A549 (cell line): ENCODE measurements around the gene R3HDM2. TPM values are rescaled to one million over a fixed set of nuclear protein-coding genes. Genes with fewer than 3 reads are reported as not detected.

Experiments
- ATAC-seq, 2 experiments: fragments of 200-7000 bp in 1 of 2; fragments of >200 bp in 1 of 2; cut with Nextera tagmentation in 1 of 2; cut with Tn5 transposase in 1 of 2; 3 replicates each; pipeline versions ENCODE4 v1.8.0 to v1.9.1; 2018 to 2020; ENCODE audit warnings: mild to moderate bottlenecking in 1 of 2, moderate library complexity in 1 of 2
- CTCF ChIA-PET: fragments of 300-600 bp; sonication (Branson Sonifier 250); formaldehyde crosslinking; extraction: SDS; loops from one replicate; lab custom pipeline; 2021; ENCODE audit warnings: antibody characterized with exemption, inconsistent platforms; lab: Yijun Ruan, JAX
- POLR2A ChIA-PET: fragments of 350-600 bp; formaldehyde crosslinking; extraction: SDS; loops from one replicate; lab custom pipeline; 2021; ENCODE audit warnings: antibody characterized with exemption, inconsistent platforms; lab: Yijun Ruan, JAX
- DNase-seq, 2 experiments: peaks; one replicate each; pipeline versions ENCODE4 v3.0.0 to v3.0.0-alpha.2; 2011 to 2016; ENCODE audit warnings: low read depth in 1 of 2, low spot score in 1 of 2
- FAIRE-seq: peaks from 2 replicates; lab custom pipeline; 2011; peaks lifted over from hg19 to GRCh38; lab: Jason Lieb, UNC
- H3K27ac ChIP-seq, 2 experiments: fragments of >200 bp; sonication (Bioruptor Twin); formaldehyde crosslinking; 3 replicates each; pipeline ENCODE4 v1.5.1; 2016 to 2017
- H3K4me1 ChIP-seq: fragments of >200 bp; sonication (Bioruptor Twin); formaldehyde crosslinking; 3 replicates; pipeline ENCODE4 v1.6.1; 2016
- H3K4me2 ChIP-seq: fragments of >200 bp; sonication (Bioruptor Twin); formaldehyde crosslinking; 3 replicates; pipeline ENCODE4 v1.6.1; 2016
- H3K4me3 ChIP-seq: fragments of >200 bp; sonication (Bioruptor Twin); formaldehyde crosslinking; 3 replicates; pipeline ENCODE4 v1.5.1; 2016
- H3K9me3 ChIP-seq: fragments of >200 bp; sonication (Bioruptor Twin); formaldehyde crosslinking; 3 replicates; pipeline ENCODE4 v1.6.1; 2016
- BCL3 ChIP-seq: fragments of >200 bp; sonication (Bioruptor Twin); formaldehyde crosslinking; IDR thresholded peaks from 3 replicates; pipeline ENCODE4 v1.6.1; 2016
- BHLHE40 ChIP-seq: IDR thresholded peaks from 2 replicates; pipeline ENCODE4 v1.6.1; 2012; ENCODE audit warnings: low read depth, low read length, inconsistent platforms
- CEBPB ChIP-seq, 2 experiments: fragments of >200 bp in 1 of 2; sonication (Bioruptor Twin) in 1 of 2; formaldehyde crosslinking in 1 of 2; IDR thresholded peaks; 2 replicates each; pipeline ENCODE4 v1.6.1; 2012 to 2016
- CTCF ChIP-seq: fragments of >200 bp; sonication (Bioruptor Twin); formaldehyde crosslinking; IDR thresholded peaks from 3 replicates; pipeline ENCODE4 v1.5.1; 2016
- EHF ChIP-seq: fragments of 250-450 bp; sonication (Bioruptor Pico); IDR thresholded peaks from 2 replicates; pipeline ENCODE4 v1.5.0; 2020; ENCODE audit warnings: mild to moderate bottlenecking
- HDAC2 ChIP-seq: fragments of 200-600 bp; sonication (generic); IDR thresholded peaks from 2 replicates; pipeline ENCODE4 v1.6.1; 2016
- HES2 ChIP-seq: fragments of >200 bp; sonication (Bioruptor Twin); formaldehyde crosslinking; IDR thresholded peaks from 2 replicates; pipeline ENCODE4 v1.6.1; 2016
- HOXB13 ChIP-seq: fragments of 250-450 bp; sonication (Bioruptor Pico); IDR thresholded peaks from 2 replicates; pipeline ENCODE4 v1.5.0; 2020; ENCODE audit warnings: low read depth, mild to moderate bottlenecking, moderate library complexity
- JUNB ChIP-seq: fragments of >200 bp; sonication (Bioruptor Twin); formaldehyde crosslinking; IDR thresholded peaks from 2 replicates; pipeline ENCODE4 v1.6.1; 2016
- KDM1A ChIP-seq: fragments of 200-600 bp; sonication (generic); IDR thresholded peaks from 2 replicates; pipeline ENCODE4 v1.6.1; 2016; ENCODE audit warnings: low read depth, mild to moderate bottlenecking
- KDM5A ChIP-seq: fragments of 200-600 bp; sonication (generic); IDR thresholded peaks from 2 replicates; pipeline ENCODE4 v1.6.1; 2016; ENCODE audit warnings: antibody characterized with exemption, mild to moderate bottlenecking
- MAZ ChIP-seq: fragments of 150-350 bp; IDR thresholded peaks from 2 replicates; pipeline ENCODE4 v1.6.1; 2014; ENCODE audit warnings: antibody characterized with exemption, low read depth, low read length, borderline replicate concordance
- MYC ChIP-seq: IDR thresholded peaks from 2 replicates; pipeline ENCODE4 v1.6.1; 2012; ENCODE audit warnings: mild to moderate bottlenecking, inconsistent platforms, low read length, improper control_type of control experiment, borderline replicate concordance
- NFE2L2 ChIP-seq: fragments of 150-350 bp; conservative IDR thresholded peaks from 2 replicates; pipeline ENCODE4 v1.6.1; 2014; ENCODE audit warnings: low read length
- NPAS2 ChIP-seq: fragments of 250-450 bp; sonication (Bioruptor Pico); IDR thresholded peaks from 2 replicates; pipeline ENCODE4 v1.8.0; 2022; ENCODE audit warnings: mild to moderate bottlenecking, moderate library complexity, borderline replicate concordance
- POLR2A ChIP-seq: IDR thresholded peaks from 2 replicates; pipeline ENCODE4 v1.6.1; 2012; ENCODE audit warnings: mild to moderate bottlenecking, low read length
- RAD21 ChIP-seq, 2 experiments: fragments of >200 bp in 1 of 2; sonication (Bioruptor Twin) in 1 of 2; formaldehyde crosslinking in 1 of 2; IDR thresholded peaks in 1 of 2; conservative IDR thresholded peaks in 1 of 2; 2 replicates in 1 of 2; 3 replicates in 1 of 2; pipeline ENCODE4 v1.6.1; 2012 to 2018; ENCODE audit warnings: inconsistent platforms in 1 of 2
- RFX5 ChIP-seq: fragments of 450-650 bp; IDR thresholded peaks from 2 replicates; pipeline ENCODE4 v1.7.1; 2014; ENCODE audit warnings: antibody characterized with exemption, mild to moderate bottlenecking, moderate library complexity
- SMC3 ChIP-seq: fragments of >200 bp; sonication (Bioruptor Twin); formaldehyde crosslinking; IDR thresholded peaks from 3 replicates; pipeline ENCODE4 v1.6.1; 2018; ENCODE audit warnings: inconsistent platforms
- SREBF2 ChIP-seq: fragments of 450-650 bp; IDR thresholded peaks from 2 replicates; pipeline ENCODE4 v1.6.1; 2014; ENCODE audit warnings: mild to moderate bottlenecking, moderate library complexity
- TFCP2L1 ChIP-seq: fragments of 250-450 bp; sonication (Bioruptor Pico); IDR thresholded peaks from 2 replicates; pipeline ENCODE4 v1.5.0; 2021; ENCODE audit warnings: mild to moderate bottlenecking
- TP53 ChIP-seq: fragments of 250-450 bp; sonication (Bioruptor Pico); IDR thresholded peaks from 2 replicates; pipeline ENCODE4 v1.5.0; 2021; ENCODE audit warnings: mild to moderate bottlenecking, moderate library complexity
- USF2 ChIP-seq: fragments of 450-650 bp; IDR thresholded peaks from 2 replicates; pipeline ENCODE4 v1.6.1; 2014; ENCODE audit warnings: antibody characterized with exemption
- ZFP36 ChIP-seq: fragments of 450-650 bp; IDR thresholded peaks from 2 replicates; pipeline ENCODE4 v1.6.1; 2014; ENCODE audit warnings: borderline replicate concordance; ENCODE audit not compliant: partially characterized antibody
- WGBS: methylation state at CpG from one replicate; pipeline ENCODE4 v1.1.6; 2017; ENCODE audit errors: missing lambda C conversion rate; 5-methylcytosine and 5-hydroxymethylcytosine counted together
- polyA plus RNA-seq, 4 experiments: library from polyadenylated mRNA; depleted of rRNA in 3 of 4; stranded (reverse); fragments of >200 nt; fragmentation: RNase III in 1 of 4; extraction: RNeasy Plus Mini Kit Qiagen cat#74134 plus additional on column Dnase treatment in 1 of 4; gene quantifications; 2 replicates in 3 of 4; 3 replicates in 1 of 4; pipeline ENCODE4 v1.2.3, GENCODE V29; 2011 to 2017
- TF ChIP-seq, protein P1 (sequence below): fragments of 250-450 bp; sonication (Bioruptor Pico); IDR thresholded peaks from 2 replicates; pipeline ENCODE4 v1.5.0; 2020; ENCODE audit warnings: low read depth, mild to moderate bottlenecking, moderate library complexity

R3HDM2 gene
- polyA plus RNA-seq, 2 of the 4 experiments (the other 2 are of a cell fraction), result 14.0 to 30.6 TPM

DNA sequence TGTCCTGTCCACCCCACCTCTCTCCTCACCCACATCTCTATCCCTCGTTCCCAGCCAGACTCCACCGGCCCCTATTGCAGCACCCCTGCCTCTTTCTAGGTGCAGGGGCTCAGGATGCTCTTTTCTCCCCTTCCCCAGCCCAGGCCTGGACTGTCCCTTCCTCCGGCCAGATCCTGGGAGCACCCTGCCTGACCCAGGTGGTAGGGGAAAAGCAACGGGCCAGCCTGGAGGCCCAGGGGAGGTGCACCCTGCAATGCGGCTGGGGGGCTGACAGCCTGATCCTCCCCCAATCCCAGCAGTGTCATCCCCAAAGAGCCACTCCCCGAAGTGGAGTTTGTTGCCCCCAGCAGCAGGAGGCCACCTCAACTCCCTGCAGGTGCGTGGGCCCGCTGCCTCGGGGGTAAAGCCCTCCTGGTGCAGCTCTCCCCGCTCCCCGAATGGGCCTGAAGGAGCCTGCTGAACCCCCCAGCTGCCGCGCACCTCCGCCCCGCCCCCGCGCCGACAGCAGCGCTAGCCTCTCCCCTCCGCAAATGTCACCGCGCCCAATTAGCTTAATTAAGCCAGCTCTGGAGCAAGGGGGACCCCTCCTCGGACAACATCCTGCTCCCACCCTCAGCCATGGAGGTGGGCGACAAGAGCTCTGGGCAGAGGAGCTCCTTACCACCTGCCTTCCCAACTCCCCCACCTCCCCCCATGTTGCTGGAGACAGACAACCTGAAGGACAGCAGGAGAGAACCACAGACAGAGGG is 209.5 kb downstream of the R3HDM2 start:
- Histone ChIP-seq H3K4me3 (no peak overlapping the region), H3K27ac (no peak overlapping the region), H3K4me2 (no peak overlapping the region), H3K4me1 (peaks cover 7% of the 10 kb centered on the region; the same call in 2 of the 3 replicates), H3K9me3 (no peaks in the 10 kb centered on the region)
- ChIA-PET POLR2A (interaction anchor here (1.0 kb wide), 1 partner anchor 18 kb away, joined by 3 read pairs; no protein-coding TSS in a partner anchor), CTCF (interaction anchor here (11.3 kb wide), 1 partner anchor 20 kb away, joined by 233 read pairs; a partner anchor contains a TSS)
- TF ChIP-seq POLR2A (no peak), RAD21 (conservative IDR thresholded peaks at IDR 0.05 in 1 of 2, IDR thresholded peaks at IDR 0.05 in 1 of 2) (no peak), EHF (no peak), ZFP36 (no peak), BHLHE40 (no peak), KDM5A (no peak), NPAS2 (no peak), TFCP2L1 (CRISPR knock-in tag) (no peak)
- WGBS, result 71% methylated on average over 18 of the region's 24 CpGs
- DNase-seq (no peak), FAIRE-seq (no peak), ATAC-seq (no peak)

- 75% methylated on average over 1 of the region's 1 CpG for WGBS
- POLR2A ChIA-PET, result no interaction called here
- Histone ChIP-seq H3K4me3 (no peak overlapping the region), H3K4me2 (no peak overlapping the region), H3K4me1 (peaks cover 13% of the 10 kb centered on the region; the same call in 2 of the 3 replicates), H3K9me3 (no peaks in the 10 kb centered on the region), H3K27ac (no peak overlapping the region)
- no peak for ATAC-seq
- CTCF ChIA-PET, result interaction anchor here (11.3 kb wide), 1 partner anchor 21 kb away, joined by 233 read pairs; a partner anchor contains a TSS
- no peak for FAIRE-seq
- TF ChIP-seq POLR2A (no peak), KDM5A (no peak), MYC (no peak), HOXB13 (CRISPR knock-in tag) (no peak)
- TF ChIP-seq, protein P1, sequence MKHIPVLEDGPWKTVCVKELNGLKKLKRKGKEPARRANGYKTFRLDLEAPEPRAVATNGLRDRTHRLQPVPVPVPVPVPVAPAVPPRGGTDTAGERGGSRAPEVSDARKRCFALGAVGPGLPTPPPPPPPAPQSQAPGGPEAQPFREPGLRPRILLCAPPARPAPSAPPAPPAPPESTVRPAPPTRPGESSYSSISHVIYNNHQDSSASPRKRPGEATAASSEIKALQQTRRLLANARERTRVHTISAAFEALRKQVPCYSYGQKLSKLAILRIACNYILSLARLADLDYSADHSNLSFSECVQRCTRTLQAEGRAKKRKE (CRISPR knock-in tag), result no peak
- TF ChIP-seq, all 56 proteins: peak for 0
- no peak for DNase-seq
Observed at GRCh38 chr12:57220770-57221168, 210.1 kb downstream of the R3HDM2 start.

DNA sequence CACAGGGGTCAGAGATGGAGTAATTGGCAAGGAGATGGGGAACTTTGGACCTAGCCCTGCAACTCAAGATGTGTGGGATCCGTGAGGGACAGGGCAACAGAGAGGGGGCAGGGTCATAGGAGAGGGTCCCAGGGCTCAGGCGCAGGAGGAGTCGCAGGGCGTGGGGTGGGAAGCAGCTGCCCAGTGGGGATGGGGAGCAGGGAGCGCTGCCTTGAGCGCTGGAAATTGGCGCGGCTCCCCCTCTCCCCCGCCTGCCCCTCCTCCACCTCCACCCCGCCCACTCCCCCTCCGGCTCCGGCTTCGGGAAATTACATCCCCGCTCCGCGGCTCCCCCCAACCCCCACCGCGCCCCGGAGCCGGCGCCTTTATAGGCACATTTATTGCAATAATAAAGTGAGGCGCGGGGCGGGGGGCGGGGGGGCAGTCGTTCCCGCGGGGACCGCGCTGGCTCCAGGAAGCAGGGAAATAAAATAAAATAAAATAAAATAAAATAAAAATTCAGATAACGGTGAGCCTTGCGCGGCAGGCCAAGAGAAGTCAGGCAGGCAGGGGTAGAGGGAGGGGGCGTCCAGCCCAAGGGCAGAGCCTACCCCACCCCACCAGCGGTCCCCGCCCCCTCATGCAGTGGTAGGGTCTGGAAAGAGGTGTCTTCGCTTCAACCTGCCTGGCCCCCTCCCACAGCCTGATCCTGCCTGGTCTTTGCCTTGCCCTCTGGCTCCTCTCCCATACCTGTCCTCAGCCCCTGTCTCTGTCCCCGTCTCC is 210.7 kb downstream of the R3HDM2 start:
- FAIRE-seq, result no peak
- POLR2A ChIA-PET, result no interaction called here
- CTCF ChIA-PET, result interaction anchor here (8.5 kb wide), 1 partner anchor 15 kb away, joined by 615 read pairs; the partner anchor contains the start of gene SHMT2

More for the DNA sequence above, 210.7 kb downstream of the R3HDM2 start:
- ATAC-seq (no peak), DNase-seq (no peak)
- no peak overlapping the region for H3K4me2 ChIP-seq
- H3K4me1 ChIP-seq, result peaks cover 17% of the 10 kb centered on the region; the same call in 2 of the 3 replicates
- no peak overlapping the region for H3K27ac ChIP-seq
- 75% methylated on average over 20 of the region's 38 CpGs for WGBS
- TF ChIP-seq SMC3 (no peak), JUNB (no peak), SREBF2 (no peak), USF2 (no peak), NFE2L2 (no peak), CTCF (no peak), CEBPB (IDR thresholded peaks at IDR 0.05) (no peak), KDM1A (no peak), HDAC2 (no peak), BCL3 (no peak), RFX5 (no peak), TP53 (CRISPR knock-in tag) (no peak), ZFP36 (no peak), TFCP2L1 (CRISPR knock-in tag) (no peak), HES2 (no peak), MAZ (no peak)
- TF ChIP-seq, all 56 proteins: peak for 0
- no peak overlapping the region for H3K4me3 ChIP-seq
- H3K9me3 ChIP-seq, result no peaks in the 10 kb centered on the region
